Kidney (tissue), 14 donors: Measurements from ENCODE around the gene PROB1. TPM values are rescaled to one million over a fixed set of nuclear protein-coding genes. Genes with fewer than 3 reads are reported as not detected.
"Not testable (repeated sequence)": the region's sequence is repeated elsewhere in the genome, so short reads cannot be mapped to it uniquely, and the experiment has no call there.

Experiments used
- DNase-seq, 5 donors: peaks; one replicate each; pipeline ENCODE4 v3.0.0-alpha.2; 2013 to 2020
- FAIRE-seq: peaks from 2 replicates; lab custom pipeline; 2012; peaks lifted over from hg19 to GRCh38; lab: Jason Lieb, UNC
- H3K27ac ChIP-seq, 2 donors: one replicate each; pipeline ENCODE4 v1.7.0; 2013; ENCODE audit warnings: low read depth in 2 of 2, low read length in 2 of 2, inconsistent platforms in 1 of 2
- H3K27me3 ChIP-seq: one replicate; pipeline ENCODE4 v1.7.1; 2013; ENCODE audit warnings: low read length, inconsistent platforms; ENCODE audit not compliant: control insufficient read depth, insufficient read depth
- H3K36me3 ChIP-seq, 3 donors: one replicate each; pipeline versions ENCODE4 v1.7.0 to v1.7.1; 2013; ENCODE audit warnings: low read length in 3 of 3, control low read depth in 1 of 3, inconsistent platforms in 1 of 3; ENCODE audit not compliant: insufficient read depth in 3 of 3, control insufficient read depth in 2 of 3
- H3K4me1 ChIP-seq, 3 donors: one replicate each; pipeline versions ENCODE4 v1.7.0 to v1.7.1; 2013; ENCODE audit warnings: low read length in 3 of 3, inconsistent platforms in 1 of 3, low read depth in 1 of 3; ENCODE audit not compliant: control insufficient read depth in 2 of 3, insufficient read depth in 2 of 3
- H3K4me3 ChIP-seq, 3 donors: one replicate each; pipeline versions ENCODE4 v1.7.0 to v1.8.1; 2013; ENCODE audit warnings: low read length in 3 of 3, control low read depth in 1 of 3, inconsistent platforms in 1 of 3
- H3K9ac ChIP-seq, 3 donors: one replicate each; pipeline versions ENCODE4 v1.7.0 to v1.7.1; 2013; ENCODE audit warnings: low read length in 3 of 3, control low read depth in 1 of 3, inconsistent platforms in 1 of 3
- H3K9me3 ChIP-seq, 3 donors: one replicate each; pipeline versions ENCODE4 v1.7.0 to v1.7.1; 2013; ENCODE audit warnings: low read length in 3 of 3, control low read depth in 1 of 3, inconsistent platforms in 1 of 3; ENCODE audit not compliant: control insufficient read depth in 2 of 3, insufficient read depth in 1 of 3
- intact Hi-C: fragments of 100-400 bp; cut with DNase I; formaldehyde crosslinking; loops from one replicate; pipeline ENCODE4 v1.11.1; 2022
- polyA plus RNA-seq: library from polyadenylated mRNA; stranded (reverse); fragments of 350-450 nt; fragmentation: Illumina TruSeq; extraction: RNeasy Lipid Tissue Mini Kit (QIAGEN cat#74804); gene quantifications from one replicate; pipeline ENCODE4 v1.2.3, GENCODE V29; 2014; ENCODE audit warnings: low read depth, low replicate concordance; ENCODE audit not compliant: insufficient read depth
- total RNA-seq: library from RNA; stranded (reverse); fragmentation: NEBNext Ultra II Directional; extraction: Animal tissue kit (Norgen Biotek cat#: 25700); gene quantifications from one replicate; pipeline ENCODE4 v1.2.1, GENCODE V29; 2021
- TF ChIP-seq, protein P1 (sequence below): IDR thresholded peaks from 3 replicates; pipeline ENCODE4 v1.5.1; 2012; ENCODE audit warnings: mild to moderate bottlenecking, moderate library complexity, borderline replicate concordance; ENCODE audit not compliant: insufficient read depth; ENCODE audit errors: extremely low read depth
- donor health status: control.
- donor health status: control.
- donor health status: control.
- donor health status: control.
- donor health status: control.
- donor health status: DM: yes; HTN: yes; CAD: no.
- donor health status: Normal renal cell carcinoma (clear cell type).

The PROB1 gene
- total and polyA plus RNA-seq, 2 donors from 2014 or later = 1.5 to 3.8 TPM

DNA sequence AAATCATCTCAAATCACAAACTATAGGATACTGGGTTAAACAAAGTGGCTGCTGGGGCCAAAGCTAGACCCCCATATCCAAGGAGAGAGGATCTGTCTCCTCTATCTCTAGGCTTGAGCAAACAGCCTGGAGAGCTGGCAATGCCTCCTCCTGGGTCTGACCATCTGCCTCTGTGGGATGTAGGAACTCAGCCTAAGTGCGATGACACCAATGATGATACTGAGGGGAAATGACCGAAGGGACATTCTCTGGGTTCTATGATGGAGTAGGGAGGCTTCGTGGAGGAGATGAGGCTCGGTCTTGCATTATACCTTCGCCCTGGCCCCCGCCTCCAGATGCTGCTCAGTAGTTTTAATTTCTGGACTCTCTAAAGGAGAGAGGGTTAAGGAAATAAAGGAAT lies 18.2 kb upstream of the PROB1 start:
- TF ChIP-seq, protein P1, sequence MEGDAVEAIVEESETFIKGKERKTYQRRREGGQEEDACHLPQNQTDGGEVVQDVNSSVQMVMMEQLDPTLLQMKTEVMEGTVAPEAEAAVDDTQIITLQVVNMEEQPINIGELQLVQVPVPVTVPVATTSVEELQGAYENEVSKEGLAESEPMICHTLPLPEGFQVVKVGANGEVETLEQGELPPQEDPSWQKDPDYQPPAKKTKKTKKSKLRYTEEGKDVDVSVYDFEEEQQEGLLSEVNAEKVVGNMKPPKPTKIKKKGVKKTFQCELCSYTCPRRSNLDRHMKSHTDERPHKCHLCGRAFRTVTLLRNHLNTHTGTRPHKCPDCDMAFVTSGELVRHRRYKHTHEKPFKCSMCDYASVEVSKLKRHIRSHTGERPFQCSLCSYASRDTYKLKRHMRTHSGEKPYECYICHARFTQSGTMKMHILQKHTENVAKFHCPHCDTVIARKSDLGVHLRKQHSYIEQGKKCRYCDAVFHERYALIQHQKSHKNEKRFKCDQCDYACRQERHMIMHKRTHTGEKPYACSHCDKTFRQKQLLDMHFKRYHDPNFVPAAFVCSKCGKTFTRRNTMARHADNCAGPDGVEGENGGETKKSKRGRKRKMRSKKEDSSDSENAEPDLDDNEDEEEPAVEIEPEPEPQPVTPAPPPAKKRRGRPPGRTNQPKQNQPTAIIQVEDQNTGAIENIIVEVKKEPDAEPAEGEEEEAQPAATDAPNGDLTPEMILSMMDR = no peak
- Histone ChIP-seq H3K36me3 (no peaks in the 10 kb centered on the region), H3K4me1 (peaks cover 0 to 38% (median 23%) of the 10 kb centered on the region in 3 donors), H3K27me3 (no peaks in the 10 kb centered on the region), H3K27ac (no peak overlapping the region), H3K4me3 (no peak overlapping the region), H3K9ac (no peak overlapping the region), H3K9me3 (no peaks in the 10 kb centered on the region)
- intact Hi-C loops = no loop called here
- FAIRE-seq (no peak), DNase-seq (no peak)

DNA sequence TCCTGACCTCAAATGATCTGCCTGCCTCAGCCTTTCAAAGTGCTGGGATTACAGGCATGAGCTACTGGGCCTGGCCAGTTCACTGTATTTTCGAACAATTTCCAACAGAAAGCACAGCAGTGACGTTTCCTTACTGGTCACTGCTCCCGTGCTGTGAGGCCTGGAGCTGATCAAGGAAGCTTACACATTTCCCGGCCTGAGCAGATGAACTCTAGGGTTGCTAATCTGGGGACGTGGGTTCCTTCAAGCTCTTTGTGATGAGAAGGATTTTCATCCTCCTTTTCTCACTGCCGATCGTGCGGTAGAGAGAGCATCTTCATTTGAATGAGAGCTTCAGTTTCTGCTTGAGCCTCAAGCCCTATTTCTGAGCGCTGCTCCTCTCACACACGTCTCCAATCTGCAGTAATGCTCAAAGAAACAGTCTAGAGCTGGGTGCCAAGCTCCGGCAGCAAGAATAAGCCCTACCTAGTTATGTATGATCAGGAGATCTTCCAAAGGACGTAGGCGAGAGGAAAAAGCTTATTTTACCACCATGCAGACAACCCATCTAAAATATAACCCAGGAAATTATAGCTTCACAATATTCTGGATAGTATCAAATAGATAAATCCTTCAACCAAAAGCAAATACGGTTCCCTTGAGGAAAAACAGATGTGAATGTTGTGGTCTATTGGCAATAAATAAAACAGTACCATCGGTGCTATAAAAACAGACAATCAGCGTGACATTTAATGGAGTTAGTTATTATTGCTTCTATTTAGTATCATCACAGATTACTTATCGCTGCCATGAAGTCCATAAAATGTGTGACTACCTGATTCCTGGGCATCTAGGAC lies 16.3 kb upstream of the PROB1 start:
- Histone ChIP-seq H3K9ac (no peak overlapping the region), H3K27ac (no peak overlapping the region), H3K4me3 (no peak overlapping the region), H3K9me3 (no peaks in the 10 kb centered on the region), H3K27me3 (no peaks in the 10 kb centered on the region), H3K4me1 (peaks cover 0 to 39% (median 16%) of the 10 kb centered on the region in 3 donors), H3K36me3 (no peaks in the 10 kb centered on the region)
- FAIRE-seq (no peak), DNase-seq (no peak)
- intact Hi-C loops = no loop called here
- TF ChIP-seq, protein P1 = no peak

DNA sequence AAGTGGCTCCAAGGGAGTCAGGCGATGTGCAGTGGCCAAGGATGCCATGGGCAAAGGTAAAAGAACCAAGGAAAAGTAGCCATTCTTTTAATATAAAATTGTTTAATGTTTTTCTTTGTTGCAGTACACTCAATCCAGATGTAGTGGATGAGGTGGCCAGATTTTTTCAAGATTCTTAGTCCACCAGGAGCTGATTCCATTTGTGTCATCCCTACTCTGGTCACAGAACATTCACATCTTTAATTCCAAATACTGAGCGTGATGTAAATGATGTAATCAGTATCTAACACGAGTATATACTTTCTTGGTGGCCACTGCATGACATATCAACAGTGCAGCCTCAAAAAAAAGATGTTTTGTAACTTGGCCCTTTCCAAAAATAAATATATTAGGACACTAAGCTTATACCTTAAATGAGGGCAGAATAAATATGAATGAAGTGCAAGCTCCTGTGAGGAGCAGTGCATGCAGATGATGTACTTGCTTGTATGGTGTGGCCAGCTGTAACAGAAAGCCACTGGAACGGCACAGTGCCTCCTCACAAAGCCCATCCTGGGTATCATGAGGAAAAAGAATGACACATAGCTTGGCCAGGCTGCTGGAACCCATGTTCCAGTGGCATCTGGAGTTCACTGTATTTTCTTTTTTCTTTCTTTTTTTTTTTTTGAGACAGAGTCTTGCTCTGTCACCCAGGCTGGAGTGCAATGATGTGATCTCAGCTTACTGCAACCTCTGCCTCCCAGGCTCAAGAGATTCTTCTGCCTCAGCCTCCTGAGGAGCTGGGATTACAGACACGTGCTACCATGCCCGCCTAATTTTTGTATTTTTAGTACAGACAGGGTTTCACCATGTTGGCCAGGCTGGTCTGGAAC lies 15.5 kb upstream of the PROB1 start:
- DNase-seq (no peak), FAIRE-seq (no peak)
- Histone ChIP-seq H3K4me1 (peaks cover 0 to 30% (median 13%) of the 10 kb centered on the region in 3 donors), H3K36me3 (no peaks in the 10 kb centered on the region), H3K27me3 (no peaks in the 10 kb centered on the region), H3K27ac (no peak overlapping the region), H3K9ac (no peak overlapping the region), H3K9me3 (no peaks in the 10 kb centered on the region), H3K4me3 (no peak overlapping the region)
- TF ChIP-seq, protein P1 = no peak
- intact Hi-C loops = no loop called here

DNA sequence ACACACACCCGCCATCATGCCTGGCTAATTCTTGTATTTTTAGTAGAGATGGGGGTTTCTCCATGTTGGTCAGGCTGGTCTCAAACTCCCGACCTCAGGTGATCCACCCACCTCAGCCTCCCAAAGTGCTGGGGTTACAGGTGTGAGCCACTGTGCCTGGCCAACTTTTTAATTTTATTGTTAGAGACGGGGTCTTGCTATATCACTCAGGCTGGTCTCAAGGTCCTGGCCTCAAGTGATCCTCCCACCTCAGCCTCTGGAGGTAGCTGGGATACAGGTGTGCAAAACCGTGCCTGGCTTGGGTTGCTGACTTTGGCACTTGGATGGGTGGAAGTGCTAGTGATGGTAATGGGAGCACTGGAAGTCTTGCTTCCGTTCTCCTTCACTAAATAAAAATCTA lies 14.2 kb upstream of the PROB1 start:
- intact Hi-C loops, H3K9me3 ChIP-seq, DNase-seq, FAIRE-seq, H3K27ac ChIP-seq, H3K36me3 ChIP-seq, H3K27me3 ChIP-seq, H3K9ac ChIP-seq, H3K4me3 ChIP-seq: not testable (repeated sequence)
- peaks cover 0 to 25% (median 9%) of the 10 kb centered on the region in 3 donors for H3K4me1 ChIP-seq
